Stimulated activated CD8-positive, alpha-beta memory T cell treated with anti-CD3 and anti-CD28 coated beads, Interleukin-2, amount 100 ng/mL, for 48 hours (primary cell): ENCODE results near the gene LYPLAL1.
"Not testable (repeated sequence)": the region's sequence is repeated elsewhere in the genome, so short reads cannot be mapped to it uniquely, and the experiment has no call there.

Experiments used
- DNase-seq, 2 donors: peaks; one replicate each; pipeline ENCODE4 v3.0.0-alpha.2; 2020; ENCODE audit warnings: low read depth in 2 of 2

Gene LYPLAL1

DNA sequence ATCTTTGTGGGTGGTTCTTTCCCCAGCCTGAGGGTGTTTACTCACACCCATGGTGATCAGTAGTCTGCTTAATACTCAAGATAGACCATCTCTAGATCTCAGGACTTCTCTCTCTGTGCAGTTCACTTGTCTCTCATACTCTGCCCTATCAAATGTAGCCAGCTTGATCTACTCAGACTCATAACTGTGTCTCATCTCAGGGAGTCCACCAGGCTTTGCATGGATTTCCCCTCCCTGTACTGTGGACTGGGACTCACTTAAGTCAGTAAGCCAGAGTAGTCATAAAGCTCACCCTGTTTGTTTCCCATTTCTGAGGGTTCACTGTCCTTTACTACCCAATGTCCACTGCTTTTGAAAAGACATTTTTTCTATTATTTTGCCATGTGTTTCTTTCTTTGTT lies 41.8 kb downstream of the LYPLAL1 start:
- no peak for DNase-seq

DNA sequence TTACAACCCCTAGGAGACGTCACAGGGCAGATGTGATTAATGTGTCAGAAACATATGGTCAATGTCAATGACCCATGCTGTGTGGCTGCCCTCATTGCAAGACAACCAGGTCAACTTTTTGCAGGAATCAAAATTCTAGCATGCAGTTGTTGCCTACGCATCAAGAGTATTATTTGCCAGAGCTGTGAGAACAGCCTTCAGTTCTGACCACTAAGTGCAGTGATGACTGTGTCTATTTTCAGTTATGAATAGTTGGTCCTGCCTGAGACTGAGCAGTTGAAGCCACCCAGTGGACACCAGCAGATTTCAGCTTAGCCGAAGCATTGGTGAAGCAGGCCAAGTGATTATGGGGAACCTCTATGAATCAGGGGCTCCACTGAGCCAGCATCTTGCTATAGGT lies 47.3 kb downstream of the LYPLAL1 start:
- DNase-seq: no peak

DNA sequence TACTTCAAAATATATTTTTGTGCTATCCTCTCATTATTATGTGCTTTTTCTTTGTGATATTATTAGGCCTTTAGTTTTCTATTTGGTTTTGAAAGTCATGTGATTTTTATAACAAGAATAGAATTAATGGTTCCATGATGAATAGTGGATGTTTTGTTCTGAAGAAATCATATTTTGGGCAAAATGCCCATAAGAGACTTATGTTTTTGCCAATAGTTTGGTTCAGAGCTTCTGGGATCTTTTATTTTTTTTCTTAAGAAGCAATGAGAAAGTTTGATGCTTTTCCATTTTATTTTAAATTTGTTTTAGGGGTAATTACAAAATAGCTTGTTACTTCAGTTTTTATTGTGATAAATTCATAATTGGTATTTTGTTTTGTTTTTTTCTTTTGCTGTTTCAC lies 49.8 kb downstream of the LYPLAL1 start:
- no peak for DNase-seq

DNA sequence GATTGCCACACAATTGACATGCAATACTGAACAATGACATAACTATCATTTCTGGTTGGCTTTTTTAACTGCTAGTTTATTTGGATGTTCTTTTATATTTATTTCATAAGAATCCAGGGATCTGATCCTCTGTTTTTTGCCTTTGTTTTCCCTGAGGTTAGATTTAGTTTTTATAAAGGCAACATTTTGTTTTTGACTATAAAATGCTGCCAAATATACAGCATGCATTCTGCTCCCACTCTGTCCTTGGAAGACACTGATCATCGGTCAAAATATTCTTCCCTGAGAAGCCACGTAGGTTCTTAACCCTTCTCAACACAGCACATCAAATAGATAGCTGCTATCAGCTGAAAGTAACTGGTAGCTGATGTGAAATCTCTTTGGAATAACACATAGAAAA lies 52.5 kb downstream of the LYPLAL1 start:
- no peak for DNase-seq

DNA sequence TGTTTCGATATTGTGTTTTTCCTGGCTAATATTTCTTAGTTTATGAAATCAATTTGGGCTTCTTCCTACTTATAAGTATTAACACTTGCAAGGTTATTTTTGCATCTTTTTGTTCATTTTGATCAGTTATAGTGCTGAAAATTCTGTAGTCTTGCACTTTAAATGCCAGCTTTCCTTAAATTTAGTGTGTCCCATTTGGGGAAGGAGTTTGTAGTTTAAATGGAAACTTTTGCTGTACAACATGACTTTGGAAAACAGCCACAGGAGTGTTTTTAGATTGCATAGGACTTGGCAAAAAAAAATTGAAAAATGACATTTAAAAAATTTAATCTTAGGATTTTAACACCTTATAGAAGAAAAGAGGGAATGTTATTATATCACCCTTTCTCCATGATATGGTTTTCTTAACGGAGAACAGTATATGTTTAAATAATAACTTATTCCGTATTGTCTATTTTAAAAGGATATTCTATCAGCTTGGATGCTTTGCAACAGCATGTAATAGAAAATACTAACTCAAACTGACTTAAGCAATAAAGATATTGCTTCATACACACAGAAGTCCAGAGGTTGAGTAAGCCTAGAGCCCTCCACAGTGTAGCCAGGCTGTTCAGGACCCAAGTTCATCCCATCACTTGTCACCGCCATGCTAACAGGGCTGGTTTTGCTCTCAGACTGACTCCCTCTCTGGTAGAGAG lies 53.8 kb downstream of the LYPLAL1 start:
- DNase-seq: no peak

DNA sequence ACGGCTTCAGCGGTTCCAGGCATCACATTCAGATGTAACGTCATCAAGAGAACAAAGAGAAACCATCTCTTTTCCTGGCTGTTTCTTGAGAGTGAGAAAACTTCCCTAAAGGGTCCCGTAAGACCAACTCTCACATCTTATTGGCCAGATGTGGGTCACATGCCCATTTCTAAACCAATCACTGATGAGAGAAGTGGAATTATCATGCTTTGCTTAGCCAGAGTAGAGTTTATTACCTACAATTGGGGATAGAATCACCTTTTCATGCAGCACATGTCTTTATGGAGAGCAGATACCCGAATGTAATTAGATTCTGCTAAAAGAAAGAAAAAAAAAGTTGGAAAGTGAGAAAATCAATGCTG lies 54.4 kb downstream of the LYPLAL1 start:
- DNase-seq: no peak

DNA sequence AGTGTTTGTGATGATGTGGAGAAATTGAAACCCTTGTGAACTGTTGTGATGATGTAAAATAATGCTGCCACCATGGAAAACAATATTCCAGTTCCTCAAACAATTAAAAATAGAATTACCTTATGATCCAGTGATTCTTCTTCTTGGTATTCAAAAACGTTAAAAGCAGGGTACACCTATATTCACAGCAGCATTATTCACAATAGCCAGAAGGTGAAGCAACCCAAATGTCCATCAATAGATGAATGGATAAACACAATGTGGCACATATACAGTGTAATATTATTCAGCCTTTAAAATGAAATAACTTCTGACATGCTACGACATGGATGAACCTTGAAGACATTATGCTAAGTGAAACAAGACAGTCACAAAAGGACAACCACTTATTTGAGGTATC lies 59.2 kb downstream of the LYPLAL1 start:
- DNase-seq: no peak

DNA sequence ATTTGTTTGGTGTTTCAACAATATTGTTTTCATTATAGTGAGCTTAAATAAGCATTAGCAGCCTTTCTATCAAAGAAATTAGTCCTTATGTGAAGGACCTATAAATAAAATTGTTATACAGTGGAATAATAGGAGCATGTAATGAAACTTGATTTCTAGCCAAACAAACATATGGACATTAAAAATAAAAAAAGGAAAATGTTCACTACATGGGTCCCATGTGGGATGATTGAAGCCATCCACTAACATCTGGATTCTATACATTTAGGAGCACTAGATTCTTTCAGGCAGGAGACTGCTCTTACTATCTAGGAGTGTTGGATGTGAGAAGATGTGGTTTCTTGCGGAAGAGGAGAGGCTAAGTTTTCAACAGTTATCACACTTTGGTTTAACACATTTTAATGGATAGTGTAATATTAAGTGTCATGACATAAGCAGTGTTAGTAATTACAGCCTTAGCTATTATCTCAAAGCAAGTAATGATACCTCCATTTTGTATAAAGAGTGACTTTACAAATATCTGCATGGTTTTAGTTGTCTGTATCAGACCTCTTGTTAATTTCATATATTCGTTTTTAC lies 62.3 kb downstream of the LYPLAL1 start:
- no peak for DNase-seq

DNA sequence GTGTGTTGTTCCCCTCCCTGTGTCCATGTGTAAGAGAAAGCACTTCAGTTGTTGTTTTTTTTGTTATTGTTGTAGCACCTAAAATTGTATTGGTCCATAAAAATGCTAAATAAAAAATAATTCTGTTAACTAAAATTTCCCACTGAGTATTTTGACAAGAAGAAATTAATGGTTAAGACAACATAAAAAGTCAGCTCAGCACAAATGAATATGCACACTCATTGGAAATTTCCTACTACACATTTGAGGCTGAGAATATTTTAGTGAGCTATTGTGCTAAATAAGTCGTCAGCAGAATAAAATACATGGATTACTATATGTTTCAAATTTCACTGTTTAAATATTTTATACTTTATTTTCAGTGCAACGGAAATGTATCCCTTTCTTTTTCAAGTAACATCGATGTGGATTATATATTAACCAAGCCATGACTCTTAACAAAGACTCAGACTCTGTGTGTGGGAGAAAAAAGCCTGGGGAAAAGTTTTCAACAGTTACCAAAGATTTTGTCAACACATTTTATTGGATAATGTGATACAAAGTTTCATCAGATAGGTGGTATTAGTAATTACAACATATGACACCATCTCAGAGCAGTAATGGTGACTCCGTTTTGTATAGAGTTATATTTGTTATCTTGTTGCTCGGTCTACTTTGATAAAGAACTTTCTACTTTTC lies 63.4 kb downstream of the LYPLAL1 start:
- no peak for DNase-seq

DNA sequence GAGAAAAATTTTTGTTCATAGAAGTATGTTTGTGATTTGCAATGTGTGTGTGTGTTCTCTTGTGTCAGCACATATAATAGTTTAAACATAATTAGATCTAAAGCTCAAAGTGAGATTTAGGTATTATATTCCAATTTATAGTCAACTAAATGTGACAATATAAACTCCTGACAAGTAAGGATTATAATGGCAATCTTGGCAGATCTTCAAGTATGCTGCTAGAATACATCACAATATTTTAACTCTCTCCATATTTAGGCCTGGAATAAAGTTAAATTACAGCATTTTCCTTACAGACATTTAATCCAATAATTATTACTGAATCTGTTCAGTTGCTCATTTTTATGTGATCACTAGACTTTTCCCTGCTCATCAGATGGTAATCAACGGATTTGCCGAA lies 65.8 kb downstream of the LYPLAL1 start:
- no peak for DNase-seq

DNA sequence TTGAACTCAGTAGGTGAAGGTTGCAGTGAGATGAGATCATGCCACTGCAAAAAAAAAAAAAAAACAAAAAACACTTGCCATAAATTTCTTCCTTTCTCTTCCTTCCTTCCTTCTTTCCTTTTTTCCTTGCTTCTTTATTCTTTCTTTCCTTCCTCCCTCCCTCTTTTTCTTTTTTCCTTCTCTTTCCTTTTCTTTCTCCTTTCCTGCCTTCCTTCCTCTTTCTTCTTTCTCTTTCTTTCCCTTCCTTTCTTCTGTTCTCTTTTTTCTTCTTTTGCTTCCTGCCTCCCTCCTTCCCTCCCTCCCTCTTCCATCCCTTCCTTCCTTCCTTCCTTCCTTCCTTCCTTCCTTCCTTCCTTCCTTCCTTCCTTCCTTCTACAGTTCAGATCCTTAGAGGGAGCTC lies 71.2 kb downstream of the LYPLAL1 start:
- DNase-seq: no peak

DNA sequence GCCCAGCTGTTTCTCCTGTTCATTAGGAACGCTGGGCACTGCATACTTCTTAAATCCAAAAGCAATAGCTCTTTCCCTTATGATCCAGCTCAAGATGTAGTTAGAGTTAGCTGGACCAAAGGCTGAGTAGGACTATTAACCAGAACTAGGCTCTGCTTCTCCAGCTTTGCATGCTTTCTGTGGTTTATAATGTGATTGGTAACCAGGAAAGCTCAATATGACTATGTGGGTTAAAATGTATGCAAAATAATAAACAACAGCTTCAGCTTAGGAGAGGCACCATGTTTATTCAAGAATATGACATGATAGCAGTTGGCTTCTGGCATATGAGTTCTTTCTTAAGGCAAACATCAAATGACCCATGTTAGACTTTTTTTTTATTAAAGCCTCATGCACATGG lies 73.8 kb downstream of the LYPLAL1 start:
- DNase-seq: no peak

DNA sequence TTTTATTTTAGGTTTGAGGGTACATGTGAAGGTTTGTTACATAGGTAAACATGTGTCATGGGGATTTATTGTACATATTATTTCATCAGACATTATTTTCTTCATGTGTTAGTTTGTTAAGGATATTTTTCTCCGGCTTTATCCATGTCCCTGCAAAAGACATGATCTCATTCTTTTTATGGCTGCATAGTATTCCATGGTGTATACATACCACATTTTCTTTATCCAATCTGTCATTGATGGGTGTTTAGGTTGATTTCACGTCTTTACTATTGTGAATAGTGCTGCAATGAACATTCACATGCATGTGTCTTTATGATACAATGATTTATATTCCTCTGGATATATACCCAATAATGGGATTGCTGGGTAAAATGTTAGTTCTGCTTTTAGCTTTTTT lies 76.8 kb downstream of the LYPLAL1 start:
- DNase-seq: not testable (repeated sequence)

DNA sequence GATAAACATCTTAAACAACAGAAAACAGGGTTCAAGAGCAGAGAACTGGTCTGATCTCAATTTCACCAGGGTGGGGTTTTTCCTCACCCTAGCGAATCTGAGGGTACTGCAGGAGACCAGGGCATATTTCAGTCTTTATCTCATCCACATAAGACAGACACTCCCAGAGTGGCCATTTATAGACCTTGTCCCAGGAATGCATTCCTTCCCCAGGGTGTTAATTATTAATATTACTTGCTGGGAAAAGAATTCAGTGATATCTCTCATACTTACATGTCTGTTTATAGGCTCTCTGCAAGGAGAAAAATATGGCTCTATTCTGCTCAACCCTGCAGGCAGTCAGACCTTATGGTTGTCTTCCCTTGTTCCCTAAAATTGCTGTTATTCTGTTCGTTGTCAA lies 84.1 kb downstream of the LYPLAL1 start:
- DNase-seq: no peak

DNA sequence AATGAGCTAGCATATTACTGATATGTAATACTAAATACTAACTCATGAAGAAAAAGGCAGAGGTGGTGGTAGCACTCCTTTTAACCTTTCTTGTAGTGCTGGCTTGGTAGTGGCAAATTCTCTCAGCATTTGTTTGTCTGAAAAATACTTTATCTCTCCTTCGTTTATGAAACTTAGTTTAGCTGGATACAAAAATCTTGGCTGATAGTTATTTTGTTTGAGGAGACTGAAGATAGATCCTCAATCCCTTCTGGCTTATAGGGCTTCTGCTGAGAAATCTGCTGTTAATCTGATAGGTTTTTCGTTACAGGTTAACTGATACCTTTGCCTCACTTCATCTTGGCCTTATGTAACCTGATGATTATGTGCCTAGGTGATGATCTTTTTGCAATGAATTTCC lies 87.8 kb downstream of the LYPLAL1 start:
- DNase-seq: no peak
